ENCODE data around the gene DOCK4.

DNA sequence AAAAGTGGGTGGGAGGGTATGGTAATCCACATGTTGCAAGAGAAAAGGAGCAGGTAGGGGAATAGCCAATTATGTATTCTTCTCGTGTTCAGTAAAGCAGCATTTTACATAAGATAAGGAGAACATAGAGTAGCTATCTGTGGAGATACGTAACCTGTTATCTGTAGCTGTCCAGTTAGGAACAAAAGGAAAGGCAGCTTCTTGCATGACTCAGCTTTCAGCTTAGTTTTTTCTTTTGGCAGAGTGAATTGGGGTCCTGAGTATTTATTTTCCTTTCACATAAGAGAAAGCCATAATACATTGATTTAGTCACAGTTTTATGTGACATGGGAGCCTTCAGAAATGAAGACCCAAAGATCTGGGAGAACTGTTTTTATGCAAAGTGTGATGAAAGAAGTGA is 527.2 kb downstream of the DOCK4 start:
- TF ChIP-seq CTCF (IDR thresholded peaks at IDR 0.05) (no peak), POLR2A (IDR thresholded peaks at IDR 0.05) (no peak)
